ENCODE measurements around the gene IQGAP2. TPM values are rescaled to one million over a fixed set of nuclear protein-coding genes. Genes with fewer than 3 reads are reported as not detected.
"Not testable (repeated sequence)": the region's sequence is repeated elsewhere in the genome, so short reads cannot be mapped to it uniquely, and the experiment has no call there.

Gene IQGAP2
- polyA plus RNA-seq, 1 donor (not counting 4 experiments of a cell fraction or from before 2014, with no cell fraction given) = 0.14 TPM

GRCh38 chr5:76677849-76678472 is 274.9 kb downstream of the IQGAP2 start:
- FAIRE-seq (no peak), DNase-seq (ENCODE audit: low read depth, low spot score) (no peak)
- H3K9me1 ChIP-seq (ENCODE audit: control insufficient read depth, extremely low read depth, insufficient read depth, low read length) = no peaks in the 10 kb centered on the region
- no peak overlapping the region for H3K4me2 ChIP-seq (ENCODE audit: control insufficient read depth, extremely low read depth, insufficient read depth, low read depth, low read length)
- no peak overlapping the region for H3K9ac ChIP-seq (ENCODE audit: control insufficient read depth, extremely low read depth, insufficient read depth, low read length)
- no peaks in the 10 kb centered on the region for H3K27me3 ChIP-seq (ENCODE audit: control insufficient read depth, extremely low read depth, insufficient read depth, low read length)
- no peaks in the 10 kb centered on the region for H3K4me1 ChIP-seq (ENCODE audit: control insufficient read depth, extremely low read depth, insufficient read depth, low read length)
- no peak overlapping the region for H3K4me3 ChIP-seq (ENCODE audit: control insufficient read depth in 2 of 3, extremely low read depth in 1 of 3, insufficient read depth in 2 of 3, low read depth in 1 of 3, low read length in 3 of 3)
- H4K20me1 ChIP-seq (ENCODE audit: control insufficient read depth, extremely low read depth, insufficient read depth, low read length) = no peaks in the 10 kb centered on the region
- H3K9me3 ChIP-seq (ENCODE audit: control insufficient read depth, low read depth, low read length) = no peaks in the 10 kb centered on the region
- no peaks in the 10 kb centered on the region for H3K79me2 ChIP-seq (ENCODE audit: control insufficient read depth, insufficient read depth, low read length)
- no peak overlapping the region for H3K27ac ChIP-seq (ENCODE audit: control insufficient read depth, insufficient read depth, low read length)
- TF ChIP-seq EZH2 (IDR thresholded peaks at IDR 0.05; ENCODE audit: low read length) = no peak
- TF ChIP-seq, protein P1, sequence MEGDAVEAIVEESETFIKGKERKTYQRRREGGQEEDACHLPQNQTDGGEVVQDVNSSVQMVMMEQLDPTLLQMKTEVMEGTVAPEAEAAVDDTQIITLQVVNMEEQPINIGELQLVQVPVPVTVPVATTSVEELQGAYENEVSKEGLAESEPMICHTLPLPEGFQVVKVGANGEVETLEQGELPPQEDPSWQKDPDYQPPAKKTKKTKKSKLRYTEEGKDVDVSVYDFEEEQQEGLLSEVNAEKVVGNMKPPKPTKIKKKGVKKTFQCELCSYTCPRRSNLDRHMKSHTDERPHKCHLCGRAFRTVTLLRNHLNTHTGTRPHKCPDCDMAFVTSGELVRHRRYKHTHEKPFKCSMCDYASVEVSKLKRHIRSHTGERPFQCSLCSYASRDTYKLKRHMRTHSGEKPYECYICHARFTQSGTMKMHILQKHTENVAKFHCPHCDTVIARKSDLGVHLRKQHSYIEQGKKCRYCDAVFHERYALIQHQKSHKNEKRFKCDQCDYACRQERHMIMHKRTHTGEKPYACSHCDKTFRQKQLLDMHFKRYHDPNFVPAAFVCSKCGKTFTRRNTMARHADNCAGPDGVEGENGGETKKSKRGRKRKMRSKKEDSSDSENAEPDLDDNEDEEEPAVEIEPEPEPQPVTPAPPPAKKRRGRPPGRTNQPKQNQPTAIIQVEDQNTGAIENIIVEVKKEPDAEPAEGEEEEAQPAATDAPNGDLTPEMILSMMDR (optimal IDR thresholded peaks at IDR 0.05 in 1 of 3, IDR thresholded peaks at IDR 0.05 in 1 of 3, conservative IDR thresholded peaks at IDR 0.05 in 1 of 3; ENCODE audit: extremely low read depth in 1 of 3, insufficient read depth in 2 of 3, low read length in 3 of 3) = no peak
- no peak overlapping the region for H2AFZ ChIP-seq (ENCODE audit: control insufficient read depth, low read length)
- H3K36me3 ChIP-seq (ENCODE audit: control insufficient read depth in 2 of 2, extremely low read depth in 1 of 2, insufficient read depth in 2 of 2, low read length in 2 of 2) = no peaks in the 10 kb centered on the region
- dilution Hi-C loops (cut with MboI; ENCODE audit: extremely low pct_ligation_motif_present, low sequenced_read_pairs) = no loop called here

DNA sequence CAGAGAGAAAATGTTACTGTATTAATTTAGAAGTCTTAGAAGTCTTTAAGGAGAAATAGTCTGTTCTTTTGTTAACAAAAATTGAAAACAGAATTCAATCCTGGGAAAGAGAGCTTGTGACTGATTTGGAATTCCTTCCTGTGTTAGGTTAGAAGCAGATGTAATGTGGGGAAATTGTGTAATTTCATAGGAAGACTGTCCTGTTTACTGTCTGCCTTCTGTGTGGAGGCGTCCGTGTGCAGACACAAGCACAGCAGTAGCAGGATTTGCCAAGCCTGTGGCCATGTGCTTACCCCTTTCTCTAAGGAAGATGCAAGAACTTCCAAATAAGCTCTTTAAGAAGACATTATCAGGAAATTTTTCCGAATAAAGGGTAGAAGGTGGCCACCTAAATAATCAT is 276.1 kb downstream of the IQGAP2 start:
- no peak overlapping the region for H3K4me3 ChIP-seq (ENCODE audit: control insufficient read depth in 2 of 3, extremely low read depth in 1 of 3, insufficient read depth in 2 of 3, low read depth in 1 of 3, low read length in 3 of 3)
- H3K79me2 ChIP-seq (ENCODE audit: control insufficient read depth, insufficient read depth, low read length) = no peaks in the 10 kb centered on the region
- no peaks in the 10 kb centered on the region for H3K36me3 ChIP-seq (ENCODE audit: control insufficient read depth in 2 of 2, extremely low read depth in 1 of 2, insufficient read depth in 2 of 2, low read length in 2 of 2)
- H3K27ac ChIP-seq (ENCODE audit: control insufficient read depth, insufficient read depth, low read length) = no peak overlapping the region
- H3K27me3 ChIP-seq (ENCODE audit: control insufficient read depth, extremely low read depth, insufficient read depth, low read length) = no peaks in the 10 kb centered on the region
- no peak overlapping the region for H3K9ac ChIP-seq (ENCODE audit: control insufficient read depth, extremely low read depth, insufficient read depth, low read length)
- TF ChIP-seq EZH2 (IDR thresholded peaks at IDR 0.05; ENCODE audit: low read length) = no peak
- TF ChIP-seq, protein P1 (optimal IDR thresholded peaks at IDR 0.05 in 1 of 3, IDR thresholded peaks at IDR 0.05 in 1 of 3, conservative IDR thresholded peaks at IDR 0.05 in 1 of 3; ENCODE audit: extremely low read depth in 1 of 3, insufficient read depth in 2 of 3, low read length in 3 of 3) = no peak
- H3K9me1 ChIP-seq (ENCODE audit: control insufficient read depth, extremely low read depth, insufficient read depth, low read length) = no peaks in the 10 kb centered on the region
- no peaks in the 10 kb centered on the region for H3K4me1 ChIP-seq (ENCODE audit: control insufficient read depth, extremely low read depth, insufficient read depth, low read length)
- DNase-seq (ENCODE audit: low read depth, low spot score) (no peak), FAIRE-seq (no peak)
- no peaks in the 10 kb centered on the region for H3K9me3 ChIP-seq (ENCODE audit: control insufficient read depth, low read depth, low read length)
- no peak overlapping the region for H3K4me2 ChIP-seq (ENCODE audit: control insufficient read depth, extremely low read depth, insufficient read depth, low read depth, low read length)
- H2AFZ ChIP-seq (ENCODE audit: control insufficient read depth, low read length) = no peak overlapping the region
- dilution Hi-C loops (cut with MboI; ENCODE audit: extremely low pct_ligation_motif_present, low sequenced_read_pairs) = no loop called here
- H4K20me1 ChIP-seq (ENCODE audit: control insufficient read depth, extremely low read depth, insufficient read depth, low read length) = no peaks in the 10 kb centered on the region

- dilution Hi-C loops (cut with MboI; ENCODE audit: extremely low pct_ligation_motif_present, low sequenced_read_pairs); FAIRE-seq: not testable (repeated sequence)
These were observed 277.7 kb downstream of the IQGAP2 start for GRCh38 chr5:76680826-76681225.

More at GRCh38 chr5:76680826-76681225, 277.7 kb downstream of the IQGAP2 start:
- H3K9me3 ChIP-seq (ENCODE audit: control insufficient read depth, low read depth, low read length); H3K79me2 ChIP-seq (ENCODE audit: control insufficient read depth, insufficient read depth, low read length); H3K9ac ChIP-seq (ENCODE audit: control insufficient read depth, extremely low read depth, insufficient read depth, low read length); H3K9me1 ChIP-seq (ENCODE audit: control insufficient read depth, extremely low read depth, insufficient read depth, low read length); H3K4me2 ChIP-seq (ENCODE audit: control insufficient read depth, extremely low read depth, insufficient read depth, low read depth, low read length); H3K27ac ChIP-seq (ENCODE audit: control insufficient read depth, insufficient read depth, low read length); DNase-seq (ENCODE audit: low read depth, low spot score); H2AFZ ChIP-seq (ENCODE audit: control insufficient read depth, low read length); H3K27me3 ChIP-seq (ENCODE audit: control insufficient read depth, extremely low read depth, insufficient read depth, low read length); H3K4me3 ChIP-seq (ENCODE audit: control insufficient read depth in 2 of 3, extremely low read depth in 1 of 3, insufficient read depth in 2 of 3, low read depth in 1 of 3, low read length in 3 of 3); H3K4me1 ChIP-seq (ENCODE audit: control insufficient read depth, extremely low read depth, insufficient read depth, low read length); H3K36me3 ChIP-seq (ENCODE audit: control insufficient read depth in 2 of 2, extremely low read depth in 1 of 2, insufficient read depth in 2 of 2, low read length in 2 of 2); H4K20me1 ChIP-seq (ENCODE audit: control insufficient read depth, extremely low read depth, insufficient read depth, low read length): not testable (repeated sequence)

All from keratinocyte (primary cell).